22Rv1 (cell line): ENCODE measurements around the gene ASPHD2.

Experiments used
- CTCF ChIP-seq: fragments of 450-650 bp; IDR thresholded peaks from 2 replicates; pipeline ENCODE4 v1.5.1; 2017; ENCODE audit warnings: mild to moderate bottlenecking
- ZFX ChIP-seq: fragments of 450-650 bp; IDR thresholded peaks from 2 replicates; pipeline ENCODE4 v1.6.1; 2017; ENCODE audit warnings: antibody characterized with exemption, borderline replicate concordance

- TF ChIP-seq CTCF (no peak), ZFX (no peak)
Observed at GRCh38 chr22:26464312-26464711, 35.3 kb downstream of the ASPHD2 start.
